ENCODE data around the gene UBE2E1.
"Not testable (repeated sequence)": the region's sequence is repeated elsewhere in the genome, so short reads cannot be mapped to it uniquely, and the experiment has no call there.

The UBE2E1 gene

GRCh38 chr3:23867400-23867799, 61.6 kb downstream of the UBE2E1 start:
- no peak for DNase-seq
- Mint-ChIP-seq H3K36me3 (ENCODE audit: low read depth) (peaks cover 2% of the 10 kb centered on the region), H3K4me3 (no peak overlapping the region), H3K27ac (no peak overlapping the region), H3K27me3 (no peaks in the 10 kb centered on the region), H3K9me3 (no peaks in the 10 kb centered on the region), H3K4me1 (peaks cover 10% of the 10 kb centered on the region)
- no peak for ATAC-seq

GRCh38 chr3:23867838-23868237, 62.1 kb downstream of the UBE2E1 start:
- ATAC-seq, result no peak
- no peak overlapping the region for H3K27ac Mint-ChIP-seq
- peaks cover 10% of the 10 kb centered on the region for H3K4me1 Mint-ChIP-seq
- no peak overlapping the region for H3K4me3 Mint-ChIP-seq
- no peaks in the 10 kb centered on the region for H3K27me3 Mint-ChIP-seq
- DNase-seq, result no peak
- H3K36me3 Mint-ChIP-seq (ENCODE audit: low read depth), result peaks cover 2% of the 10 kb centered on the region
- no peaks in the 10 kb centered on the region for H3K9me3 Mint-ChIP-seq

DNA sequence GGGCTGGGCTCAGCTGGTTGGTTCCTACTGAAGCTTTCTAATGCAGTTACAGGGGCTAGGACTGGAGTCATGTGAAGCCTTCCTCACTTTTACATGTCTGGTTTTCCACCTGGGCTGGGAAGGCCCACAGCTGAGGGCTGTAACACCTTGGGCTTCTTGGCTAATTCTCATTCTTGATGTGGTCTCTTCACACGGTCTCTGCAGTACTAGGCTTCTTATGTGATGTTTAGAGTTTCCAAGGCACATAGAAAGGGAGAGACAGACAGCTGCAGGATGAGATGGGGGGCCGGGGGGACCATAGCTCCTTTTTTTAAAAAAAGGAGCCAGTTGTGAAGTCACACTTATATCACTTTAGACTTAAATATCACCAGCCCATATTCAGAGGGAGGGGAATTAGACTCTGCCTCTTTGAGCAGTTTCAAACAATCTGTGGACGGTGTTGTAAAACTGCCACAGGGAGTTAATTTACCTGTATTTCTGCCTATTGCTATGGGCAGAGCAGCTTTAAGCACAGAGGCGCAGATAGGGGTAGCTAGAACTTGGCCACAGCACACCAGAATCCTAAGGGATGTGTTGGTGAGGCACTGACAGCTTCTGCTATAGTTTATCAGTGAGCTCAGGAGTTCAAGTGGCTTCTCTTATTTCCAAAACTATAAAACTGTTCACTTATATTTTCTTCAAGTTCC, 64.4 kb downstream of the UBE2E1 start:
- no peak overlapping the region for H3K4me3 Mint-ChIP-seq
- no peaks in the 10 kb centered on the region for H3K9me3 Mint-ChIP-seq
- no peak for DNase-seq
- ATAC-seq, result no peak
- H3K27ac Mint-ChIP-seq, result no peak overlapping the region
- no peaks in the 10 kb centered on the region for H3K27me3 Mint-ChIP-seq
- H3K4me1 Mint-ChIP-seq, result peaks cover 10% of the 10 kb centered on the region
- no peaks in the 10 kb centered on the region for H3K36me3 Mint-ChIP-seq (ENCODE audit: low read depth)

- H3K4me3 Mint-ChIP-seq; H3K27ac Mint-ChIP-seq; H3K36me3 Mint-ChIP-seq (ENCODE audit: low read depth); ATAC-seq; DNase-seq; H3K4me1 Mint-ChIP-seq; H3K9me3 Mint-ChIP-seq; H3K27me3 Mint-ChIP-seq: not testable (repeated sequence)
These were observed 64.9 kb downstream of the UBE2E1 start for GRCh38 chr3:23870663-23871043.

DNA sequence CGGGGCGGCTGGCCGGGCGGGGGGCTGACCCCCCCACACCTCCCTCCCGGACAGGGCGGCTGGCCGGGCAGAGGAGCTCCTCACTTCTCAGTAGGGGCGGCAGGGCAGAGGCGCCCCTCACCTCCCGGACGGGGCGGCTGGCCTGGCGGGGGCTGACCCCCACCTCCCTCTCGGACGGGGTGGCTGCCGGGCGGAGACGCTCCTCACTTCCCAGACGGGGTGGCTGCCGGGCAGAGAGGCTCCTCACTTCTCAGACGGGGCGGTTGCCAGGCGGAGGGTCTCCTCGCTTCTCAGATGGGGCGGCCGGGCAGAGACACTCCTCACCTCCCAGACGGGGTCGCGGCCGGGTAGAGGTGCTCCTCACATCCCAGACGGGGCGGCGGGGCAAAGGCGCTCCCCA, 65.6 kb downstream of the UBE2E1 start:
- H3K4me1 Mint-ChIP-seq; H3K27ac Mint-ChIP-seq; H3K27me3 Mint-ChIP-seq; H3K4me3 Mint-ChIP-seq; H3K9me3 Mint-ChIP-seq; H3K36me3 Mint-ChIP-seq (ENCODE audit: low read depth); DNase-seq; ATAC-seq: not testable (repeated sequence)

- H3K9me3 Mint-ChIP-seq, result no peaks in the 10 kb centered on the region
- no peak overlapping the region for H3K27ac Mint-ChIP-seq
- H3K4me3 Mint-ChIP-seq, result no peak overlapping the region
- H3K27me3 Mint-ChIP-seq, result no peaks in the 10 kb centered on the region
- H3K4me1 Mint-ChIP-seq, result peaks cover 7% of the 10 kb centered on the region
- DNase-seq (no peak), ATAC-seq (no peak)
- no peaks in the 10 kb centered on the region for H3K36me3 Mint-ChIP-seq (ENCODE audit: low read depth)
These were observed 66.6 kb downstream of the UBE2E1 start for GRCh38 chr3:23872330-23872729.

- Mint-ChIP-seq H3K36me3 (ENCODE audit: low read depth) (peaks cover 6% of the 10 kb centered on the region), H3K27me3 (no peaks in the 10 kb centered on the region), H3K4me3 (no peak overlapping the region), H3K4me1 (peaks cover 5% of the 10 kb centered on the region), H3K27ac (no peak overlapping the region), H3K9me3 (no peaks in the 10 kb centered on the region)
- DNase-seq, result no peak
- no peak for ATAC-seq
These were observed 68.2 kb downstream of the UBE2E1 start for GRCh38 chr3:23873941-23874340.

GRCh38 chr3:23874359-23875112, 68.8 kb downstream of the UBE2E1 start:
- no peak for DNase-seq
- Mint-ChIP-seq H3K4me1 (peaks cover 8% of the 10 kb centered on the region), H3K36me3 (ENCODE audit: low read depth) (peaks cover 8% of the 10 kb centered on the region), H3K4me3 (no peak overlapping the region), H3K27me3 (no peaks in the 10 kb centered on the region), H3K27ac (no peak overlapping the region), H3K9me3 (no peaks in the 10 kb centered on the region)
- no peak for ATAC-seq

- DNase-seq (no peak), ATAC-seq (no peak)
- peaks cover 8% of the 10 kb centered on the region for H3K36me3 Mint-ChIP-seq (ENCODE audit: low read depth)
- peaks cover 6% of the 10 kb centered on the region for H3K4me1 Mint-ChIP-seq
- H3K9me3 Mint-ChIP-seq, result no peaks in the 10 kb centered on the region
- H3K4me3 Mint-ChIP-seq, result no peak overlapping the region
- H3K27me3 Mint-ChIP-seq, result no peaks in the 10 kb centered on the region
- H3K27ac Mint-ChIP-seq, result no peak overlapping the region
These were observed 69.5 kb downstream of the UBE2E1 start for GRCh38 chr3:23875113-23875725.

- no peak for DNase-seq
- no peaks in the 10 kb centered on the region for H3K9me3 Mint-ChIP-seq
- no peak for ATAC-seq
- H3K4me3 Mint-ChIP-seq, result no peak overlapping the region
- peaks cover 20% of the 10 kb centered on the region for H3K4me1 Mint-ChIP-seq
- H3K27ac Mint-ChIP-seq, result no peak overlapping the region
- H3K36me3 Mint-ChIP-seq (ENCODE audit: low read depth), result peaks cover 15% of the 10 kb centered on the region
- no peaks in the 10 kb centered on the region for H3K27me3 Mint-ChIP-seq
These were observed 71.2 kb downstream of the UBE2E1 start for GRCh38 chr3:23876923-23877322.

DNA sequence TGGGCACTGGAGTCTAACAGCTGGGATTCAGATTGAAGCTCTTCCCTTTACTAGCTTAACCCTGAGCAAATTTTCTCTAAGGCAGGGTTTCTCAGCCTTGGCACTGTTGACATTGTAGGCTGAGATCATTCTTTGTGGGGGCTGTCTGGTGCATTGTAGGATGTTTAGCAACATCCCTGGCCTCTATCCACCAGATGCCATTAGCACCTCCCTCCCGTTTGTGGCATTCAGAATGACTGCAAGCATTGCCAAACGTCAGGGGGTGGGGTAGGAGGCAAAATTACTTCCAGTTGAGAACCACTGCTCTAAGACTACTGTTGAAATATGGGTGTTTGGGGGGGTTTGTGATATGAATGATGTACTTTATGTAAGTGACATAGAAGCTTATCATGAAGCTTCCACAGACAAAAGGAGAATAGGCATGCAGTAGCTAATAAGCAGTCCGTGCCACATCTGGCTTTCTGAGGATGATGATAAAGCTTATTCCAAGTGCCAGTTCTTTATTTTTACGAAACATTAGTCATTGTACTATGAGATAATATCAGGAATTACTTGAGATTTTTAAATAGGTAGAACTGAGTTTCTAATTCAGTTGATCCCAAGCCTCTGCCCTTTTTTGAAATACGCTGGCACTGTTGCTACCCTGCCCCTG, 71.7 kb downstream of the UBE2E1 start:
- Mint-ChIP-seq H3K36me3 (ENCODE audit: low read depth) (peaks cover 17% of the 10 kb centered on the region), H3K27ac (no peak overlapping the region), H3K4me1 (peaks cover 20% of the 10 kb centered on the region), H3K27me3 (no peaks in the 10 kb centered on the region), H3K4me3 (no peak overlapping the region), H3K9me3 (no peaks in the 10 kb centered on the region)
- DNase-seq, result no peak
- no peak for ATAC-seq

DNA sequence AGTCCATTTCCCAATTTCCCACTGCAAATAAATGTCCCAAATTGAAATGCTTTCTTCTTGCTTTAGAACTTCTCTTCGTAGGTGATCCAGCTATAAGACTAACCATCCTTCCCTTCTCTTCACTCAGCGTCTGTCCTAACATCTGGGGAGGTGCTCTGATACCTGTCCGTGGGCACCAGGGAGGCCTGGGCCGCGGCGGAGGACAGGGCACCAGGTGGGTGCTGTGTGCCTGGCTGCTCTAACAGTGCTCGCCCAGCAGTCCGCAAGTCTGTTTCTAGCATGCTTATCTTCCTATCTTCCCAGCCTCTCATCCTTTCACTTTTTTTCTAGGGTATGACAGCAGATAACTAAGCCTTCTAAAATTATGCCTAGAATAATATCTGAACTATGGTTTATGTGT, 73.7 kb downstream of the UBE2E1 start:
- Mint-ChIP-seq H3K9me3 (no peaks in the 10 kb centered on the region), H3K4me3 (no peak overlapping the region), H3K4me1 (peaks cover 18% of the 10 kb centered on the region), H3K27ac (no peak overlapping the region), H3K36me3 (ENCODE audit: low read depth) (peaks cover 18% of the 10 kb centered on the region), H3K27me3 (no peaks in the 10 kb centered on the region)
- ATAC-seq (no peak), DNase-seq (no peak)

- no peak for DNase-seq
- no peak overlapping the region for H3K27ac Mint-ChIP-seq
- no peak for ATAC-seq
- no peaks in the 10 kb centered on the region for H3K9me3 Mint-ChIP-seq
- no peak overlapping the region for H3K4me3 Mint-ChIP-seq
- H3K4me1 Mint-ChIP-seq, result peaks cover 17% of the 10 kb centered on the region
- H3K27me3 Mint-ChIP-seq, result no peaks in the 10 kb centered on the region
- H3K36me3 Mint-ChIP-seq (ENCODE audit: low read depth), result peaks cover 18% of the 10 kb centered on the region
These were observed 75.1 kb downstream of the UBE2E1 start for GRCh38 chr3:23880703-23881339.

DNA sequence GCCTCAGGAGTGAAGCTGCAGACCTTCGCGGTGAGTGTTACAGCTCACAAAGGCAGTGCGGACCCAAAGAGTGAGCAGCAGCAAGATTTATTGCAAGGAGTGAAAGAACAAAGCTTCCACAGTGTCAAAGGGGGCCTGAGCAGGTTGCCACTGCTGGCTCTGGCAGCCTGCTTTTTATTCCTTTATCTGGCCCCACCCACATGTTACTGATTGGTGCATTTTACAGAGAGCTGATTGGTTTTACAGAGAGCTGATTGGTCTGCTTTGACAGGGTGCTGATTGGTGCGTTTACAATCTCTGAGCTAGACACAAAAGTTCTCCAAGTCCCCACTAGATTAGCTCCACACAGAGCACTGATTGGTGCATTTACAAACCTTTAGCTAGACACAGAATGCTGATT, 76.2 kb downstream of the UBE2E1 start:
- Mint-ChIP-seq H3K4me1 (peaks cover 17% of the 10 kb centered on the region), H3K27ac (peak overlapping the region; percentile 8), H3K4me3 (peak overlapping the region; percentile 63), H3K36me3 (ENCODE audit: low read depth) (peaks cover 18% of the 10 kb centered on the region)
- not testable (repeated sequence) for DNase-seq, H3K27me3 Mint-ChIP-seq, H3K9me3 Mint-ChIP-seq, ATAC-seq
